Right atrium auricular region (tissue), 2 donors: ENCODE measurements around the gene HCAR2. TPM values are rescaled to one million over a fixed set of nuclear protein-coding genes. Genes with fewer than 3 reads are reported as not detected.
"Not testable (repeated sequence)": the region's sequence is repeated elsewhere in the genome, so short reads cannot be mapped to it uniquely, and the experiment has no call there.

Experiments used
- DNase-seq: peaks from one replicate; pipeline ENCODE4 v3.0.0-alpha.2; 2019; ENCODE audit warnings: low spot score
- H3K27ac ChIP-seq, 2 donors: fragments of 200-600 bp; sonication (generic); 1 replicate in 1 of 2; 2 replicates in 1 of 2; pipeline ENCODE4 v1.5.1; 2016 to 2019
- H3K27me3 ChIP-seq, 2 donors: fragments of 200-600 bp; sonication (generic); one replicate each; pipeline versions ENCODE4 v1.5.1 to v1.6.0; 2017 to 2019
- H3K36me3 ChIP-seq: fragments of 200-600 bp; sonication (generic); one replicate; pipeline ENCODE4 v1.5.1; 2016
- H3K4me1 ChIP-seq, 2 donors: fragments of 200-600 bp; sonication (generic); one replicate each; pipeline versions ENCODE4 v1.5.1 to v1.6.0; 2017 to 2019
- H3K4me3 ChIP-seq, 2 donors: fragments of 200-600 bp; sonication (generic); 1 replicate in 1 of 2; 2 replicates in 1 of 2; pipeline ENCODE4 v1.5.1; 2017 to 2019; ENCODE audit warnings: mild to moderate bottlenecking in 1 of 2, moderate library complexity in 1 of 2
- H3K9me3 ChIP-seq, 2 donors: fragments of 200-600 bp; sonication (generic); one replicate each; pipeline ENCODE4 v1.5.1; 2019
- CTCF ChIP-seq, 2 donors: fragments of 200-600 bp; sonication (generic); IDR thresholded peaks; one replicate each; pipeline ENCODE4 v1.5.1; 2019; ENCODE audit warnings: antibody characterized with exemption in 2 of 2
- total RNA-seq, 2 donors: library from RNA; depleted of rRNA; stranded (reverse); fragments of >200 nt; gene quantifications; one replicate each; pipeline ENCODE4 v1.1.0, GENCODE V29; 2016

Gene HCAR2
- total RNA-seq, 2 donors from 2014 or later: 0.79 TPM; not detected in 1

- TF ChIP-seq CTCF (IDR thresholded peaks at IDR 0.05): no peak
- H3K27ac ChIP-seq: no peak overlapping the region
- no peak overlapping the region for H3K4me3 ChIP-seq
- DNase-seq: no peak
- H3K4me1 ChIP-seq: no peaks in the 10 kb centered on the region
- no peaks in the 10 kb centered on the region for H3K9me3 ChIP-seq
- H3K36me3 ChIP-seq: no peaks in the 10 kb centered on the region
- H3K27me3 ChIP-seq: no peaks in the 10 kb centered on the region
Observed at GRCh38 chr12:122722387-122722786, 19.2 kb upstream of the HCAR2 start.

- no peak for TF ChIP-seq CTCF (IDR thresholded peaks at IDR 0.05)
- no peak overlapping the region for H3K4me3 ChIP-seq
- no peaks in the 10 kb centered on the region for H3K9me3 ChIP-seq
- H3K4me1 ChIP-seq: no peaks in the 10 kb centered on the region
- H3K27ac ChIP-seq: no peak overlapping the region
- no peaks in the 10 kb centered on the region for H3K27me3 ChIP-seq
- DNase-seq: no peak
- no peaks in the 10 kb centered on the region for H3K36me3 ChIP-seq
Observed at GRCh38 chr12:122721057-122721545, 17.9 kb upstream of the HCAR2 start.

- not testable (repeated sequence) for H3K36me3 ChIP-seq, H3K27me3 ChIP-seq, DNase-seq, H3K27ac ChIP-seq, H3K9me3 ChIP-seq, H3K4me1 ChIP-seq, H3K4me3 ChIP-seq
Observed at GRCh38 chr12:122716658-122717057, 13.5 kb upstream of the HCAR2 start, which contains the start of gene HCAR3. Gene HCAR3, minus strand, starts transcription at chr12:122716811. Its CDS starts 74 bp downstream, at chr12:122716737.

GRCh38 chr12:122715211-122715610 lies 12.1 kb upstream of the HCAR2 start:
- H3K4me1 ChIP-seq, H3K27ac ChIP-seq, H3K27me3 ChIP-seq, H3K4me3 ChIP-seq, H3K9me3 ChIP-seq, DNase-seq, H3K36me3 ChIP-seq: not testable (repeated sequence)

GRCh38 chr12:122713491-122714188 lies 10.5 kb upstream of the HCAR2 start:
- not testable (repeated sequence) for H3K27me3 ChIP-seq, H3K9me3 ChIP-seq, H3K36me3 ChIP-seq, DNase-seq, H3K27ac ChIP-seq, H3K4me3 ChIP-seq, H3K4me1 ChIP-seq

- not testable (repeated sequence) for H3K4me1 ChIP-seq, DNase-seq, H3K27ac ChIP-seq, H3K4me3 ChIP-seq, H3K27me3 ChIP-seq, H3K36me3 ChIP-seq, H3K9me3 ChIP-seq
Observed at GRCh38 chr12:122711266-122711665, 8.1 kb upstream of the HCAR2 start.

- H3K36me3 ChIP-seq, H3K4me1 ChIP-seq, DNase-seq, H3K27ac ChIP-seq, H3K4me3 ChIP-seq, H3K9me3 ChIP-seq, H3K27me3 ChIP-seq: not testable (repeated sequence)
Observed at GRCh38 chr12:122710341-122710740, 7.2 kb upstream of the HCAR2 start.

GRCh38 chr12:122709287-122709686 lies 6.1 kb upstream of the HCAR2 start:
- H3K27me3 ChIP-seq, H3K4me3 ChIP-seq, H3K27ac ChIP-seq, H3K4me1 ChIP-seq, H3K36me3 ChIP-seq, H3K9me3 ChIP-seq, DNase-seq: not testable (repeated sequence)

GRCh38 chr12:122703841-122704240 lies 684 bp upstream of the HCAR2 start:
- H3K4me1 ChIP-seq, DNase-seq, H3K36me3 ChIP-seq, H3K9me3 ChIP-seq, H3K4me3 ChIP-seq, H3K27me3 ChIP-seq, H3K27ac ChIP-seq: not testable (repeated sequence)

GRCh38 chr12:122701481-122701880 lies 1.7 kb downstream of the HCAR2 start:
- not testable (repeated sequence) for H3K4me3 ChIP-seq, H3K4me1 ChIP-seq, DNase-seq, H3K36me3 ChIP-seq, H3K9me3 ChIP-seq, H3K27ac ChIP-seq, H3K27me3 ChIP-seq

- not testable (repeated sequence) for H3K9me3 ChIP-seq, H3K27ac ChIP-seq, H3K36me3 ChIP-seq, DNase-seq, H3K4me1 ChIP-seq, H3K4me3 ChIP-seq, H3K27me3 ChIP-seq
Observed at GRCh38 chr12:122700038-122700710, 3.0 kb downstream of the HCAR2 start.

GRCh38 chr12:122696922-122697321 lies 6.2 kb downstream of the HCAR2 start:
- not testable (repeated sequence) for H3K27me3 ChIP-seq, H3K36me3 ChIP-seq, H3K9me3 ChIP-seq, H3K4me3 ChIP-seq, DNase-seq, H3K27ac ChIP-seq, H3K4me1 ChIP-seq
